PC-3 (cell line): ENCODE measurements around the gene ABHD2.

Source experiments
- EZH2phosphoT487 ChIP-seq: fragments of 300-600 bp; sonication (generic); IDR thresholded peaks from 2 replicates; pipeline ENCODE4 v1.6.1; 2018; ENCODE audit warnings: mild to moderate bottlenecking, antibody characterized with exemption, low read length, borderline replicate concordance
- TF ChIP-seq, protein P1 (sequence below): fragments of 300-600 bp; sonication (generic); conservative IDR thresholded peaks from 2 replicates; pipeline ENCODE4 v1.5.1; 2017; ENCODE audit warnings: antibody characterized with exemption, low read depth, mild to moderate bottlenecking, low read length

DNA sequence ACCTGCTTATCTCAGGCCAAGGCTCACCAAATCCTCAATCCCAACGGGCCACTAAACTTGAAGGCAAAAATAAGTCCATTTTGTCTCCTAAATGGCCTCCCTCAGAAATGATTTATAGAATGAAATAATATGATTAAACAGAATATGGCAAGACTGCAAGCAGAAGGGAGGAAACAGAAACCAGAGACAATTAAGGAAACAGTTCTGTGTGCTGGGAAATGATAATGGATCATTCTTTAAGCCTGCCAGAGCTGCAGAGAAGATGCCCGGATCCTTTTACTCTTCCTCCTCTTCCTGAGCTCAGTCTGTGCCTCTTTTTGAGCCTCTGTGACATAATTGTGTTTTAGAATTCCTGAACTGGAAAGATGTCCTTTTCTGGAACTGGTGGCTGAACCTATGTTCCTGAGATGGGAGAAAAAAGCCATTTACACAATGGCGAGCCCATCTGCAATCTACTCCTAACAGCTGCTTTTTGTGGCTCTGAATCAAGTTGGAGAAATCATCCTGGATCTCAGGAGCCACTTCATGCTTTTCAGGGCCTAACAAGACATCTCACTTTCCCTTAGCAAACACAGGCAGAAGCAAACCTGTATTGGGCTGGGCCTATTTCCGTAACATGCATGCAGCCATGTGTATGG lies 2.8 kb upstream of the ABHD2 start:
- TF ChIP-seq, protein P1, sequence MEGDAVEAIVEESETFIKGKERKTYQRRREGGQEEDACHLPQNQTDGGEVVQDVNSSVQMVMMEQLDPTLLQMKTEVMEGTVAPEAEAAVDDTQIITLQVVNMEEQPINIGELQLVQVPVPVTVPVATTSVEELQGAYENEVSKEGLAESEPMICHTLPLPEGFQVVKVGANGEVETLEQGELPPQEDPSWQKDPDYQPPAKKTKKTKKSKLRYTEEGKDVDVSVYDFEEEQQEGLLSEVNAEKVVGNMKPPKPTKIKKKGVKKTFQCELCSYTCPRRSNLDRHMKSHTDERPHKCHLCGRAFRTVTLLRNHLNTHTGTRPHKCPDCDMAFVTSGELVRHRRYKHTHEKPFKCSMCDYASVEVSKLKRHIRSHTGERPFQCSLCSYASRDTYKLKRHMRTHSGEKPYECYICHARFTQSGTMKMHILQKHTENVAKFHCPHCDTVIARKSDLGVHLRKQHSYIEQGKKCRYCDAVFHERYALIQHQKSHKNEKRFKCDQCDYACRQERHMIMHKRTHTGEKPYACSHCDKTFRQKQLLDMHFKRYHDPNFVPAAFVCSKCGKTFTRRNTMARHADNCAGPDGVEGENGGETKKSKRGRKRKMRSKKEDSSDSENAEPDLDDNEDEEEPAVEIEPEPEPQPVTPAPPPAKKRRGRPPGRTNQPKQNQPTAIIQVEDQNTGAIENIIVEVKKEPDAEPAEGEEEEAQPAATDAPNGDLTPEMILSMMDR = no peak
- no peak for TF ChIP-seq EZH2phosphoT487
